Germinal center (tissue), 1 donor: ENCODE data around the gene ZNF292.
"Not testable (repeated sequence)": the region's sequence is repeated elsewhere in the genome, so short reads cannot be mapped to it uniquely, and the experiment has no call there.

Experiments
- DNase-seq: peaks from one replicate; pipeline ENCODE4 v3.0.0; 2012; ENCODE audit warnings: mixed read lengths, low spot score

ZNF292 gene

DNA sequence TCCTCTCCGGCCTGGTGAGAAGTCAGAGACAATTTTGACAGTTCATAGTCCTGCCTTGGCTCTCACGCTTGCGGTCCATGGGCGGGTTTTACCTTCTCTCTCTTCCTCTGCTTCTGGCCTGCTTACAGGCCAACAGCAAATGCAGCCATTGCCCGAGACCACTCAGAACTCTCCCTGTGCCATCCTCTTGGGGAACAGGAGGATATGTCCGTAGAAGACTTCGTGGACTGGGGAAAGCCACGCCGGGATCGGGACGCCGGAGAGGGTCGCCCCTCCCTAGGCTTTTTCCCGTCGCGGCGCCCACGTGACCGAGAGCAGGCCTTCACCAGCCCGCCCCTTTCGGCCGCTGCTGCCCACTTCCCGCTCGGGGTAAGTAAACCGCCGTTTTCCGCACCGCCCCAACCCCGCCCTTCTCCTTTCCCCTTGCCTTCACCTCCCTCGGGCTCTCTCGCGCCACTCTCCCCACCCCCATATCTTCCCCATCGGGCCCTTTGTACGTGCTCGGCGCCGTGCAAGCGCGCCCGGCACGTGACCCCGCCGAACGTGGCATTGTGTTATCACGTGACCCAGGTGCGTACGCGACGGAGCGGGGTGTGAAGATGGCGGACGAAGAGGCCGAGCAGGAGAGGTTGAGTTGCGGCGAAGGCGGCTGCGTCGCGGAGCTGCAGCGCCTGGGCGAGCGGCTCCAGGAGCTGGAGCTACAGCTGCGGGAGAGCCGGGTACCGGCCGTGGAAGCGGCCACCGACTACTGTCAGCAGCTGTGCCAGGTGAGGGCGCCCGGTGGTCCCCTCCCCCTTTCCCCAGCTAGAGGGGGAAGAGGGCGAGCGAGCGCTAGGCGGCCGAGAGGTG, at the start of gene ZNF292:
TSS of gene ZNF292 (plus strand) at position 573 of the 849 bp plus-strand sequence. CDS start at position 600, 27 bp downstream.
- DNase-seq: peak; percentile 92

DNA sequence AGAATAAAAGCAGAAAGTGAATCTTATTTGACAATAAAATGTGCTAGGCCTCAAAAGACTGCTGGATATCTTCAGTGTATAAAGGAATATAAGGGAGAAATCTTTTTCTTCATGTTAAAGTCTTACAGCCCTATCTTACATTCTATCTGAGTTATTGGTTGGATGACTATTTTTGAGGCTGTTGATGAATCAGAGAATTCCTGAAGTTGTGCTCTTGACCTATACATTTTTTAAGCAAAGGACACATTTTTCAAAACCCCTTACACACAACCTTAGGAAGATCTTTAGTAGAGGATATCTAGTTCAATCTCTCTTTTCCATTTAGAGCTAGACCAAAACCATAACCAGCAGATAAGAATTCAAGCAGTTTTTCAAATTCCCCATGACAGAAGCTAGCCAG, 49.5 kb upstream of the ZNF292 start:
- no peak for DNase-seq

DNA sequence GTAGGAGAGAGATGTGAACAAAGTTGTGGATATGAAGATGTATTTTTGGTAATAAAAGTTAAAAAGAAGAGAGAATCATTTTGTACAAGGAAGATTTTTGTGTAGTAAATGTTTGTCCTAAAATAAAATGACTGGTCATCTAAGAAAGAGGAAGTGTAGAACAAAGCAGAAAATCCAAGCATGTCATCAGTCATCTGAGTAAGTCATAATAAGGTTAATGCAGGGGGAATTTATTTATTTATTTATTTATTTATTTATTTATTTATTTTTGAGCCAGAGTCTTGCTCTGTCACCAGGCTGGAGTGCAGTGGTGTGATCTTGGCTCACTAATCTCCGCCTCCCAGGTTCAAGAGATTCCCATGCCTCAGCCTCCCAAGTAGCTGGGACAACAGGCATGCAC, 44.7 kb upstream of the ZNF292 start:
- no peak for DNase-seq

DNA sequence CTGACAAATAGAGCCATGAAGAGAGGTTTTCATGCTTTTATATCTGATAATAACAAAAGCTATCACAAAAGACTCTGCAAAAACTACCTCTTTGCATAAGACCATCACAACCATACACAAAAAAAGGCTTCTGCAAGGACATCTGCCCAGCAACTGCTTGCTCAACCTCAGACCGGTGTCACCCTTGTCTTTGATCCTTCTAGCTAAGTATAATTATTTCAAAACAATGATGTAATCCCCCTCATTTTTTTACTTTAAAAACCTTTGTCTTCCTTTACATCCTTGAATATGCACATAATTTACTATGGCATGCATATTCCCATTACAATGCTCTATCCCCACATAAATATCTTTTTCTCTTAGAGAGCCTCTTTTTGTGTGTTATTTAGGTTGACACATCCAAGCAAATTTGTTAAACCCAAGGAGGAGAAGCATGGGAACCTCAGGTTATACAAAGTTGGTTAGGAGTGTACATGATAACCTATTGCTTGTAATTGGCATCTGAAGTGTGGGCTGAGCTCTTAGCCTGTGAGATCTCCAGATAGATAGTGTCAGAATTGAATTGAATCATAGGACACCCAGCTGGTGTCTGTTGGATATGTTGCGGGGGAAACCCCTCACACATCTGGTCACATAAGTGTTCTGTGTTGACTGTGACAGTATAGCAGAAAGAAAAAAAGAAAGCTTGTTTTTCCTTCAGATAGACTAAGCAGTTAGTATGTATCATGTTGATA, 39.8 kb upstream of the ZNF292 start:
- DNase-seq: peak; percentile 30

DNA sequence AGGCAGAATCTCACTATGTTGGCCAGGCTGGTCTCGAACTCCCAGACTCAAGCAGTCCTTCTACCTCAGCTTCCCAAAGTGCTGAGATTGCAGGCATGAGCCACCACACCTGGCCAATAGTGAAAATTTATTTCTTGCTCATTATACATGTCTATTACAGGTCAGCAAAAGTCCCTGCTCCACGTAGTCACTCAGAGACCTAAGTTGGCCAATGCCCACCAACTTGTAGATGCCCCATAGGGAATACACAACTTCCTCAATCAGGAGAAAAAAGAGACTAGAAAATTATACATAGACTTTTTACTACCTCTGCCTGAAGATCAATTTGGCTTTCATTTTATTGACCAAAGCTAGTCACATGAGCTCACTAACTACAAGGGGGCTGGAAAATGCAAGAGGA, 38.4 kb upstream of the ZNF292 start:
- DNase-seq: peak; percentile 45

DNA sequence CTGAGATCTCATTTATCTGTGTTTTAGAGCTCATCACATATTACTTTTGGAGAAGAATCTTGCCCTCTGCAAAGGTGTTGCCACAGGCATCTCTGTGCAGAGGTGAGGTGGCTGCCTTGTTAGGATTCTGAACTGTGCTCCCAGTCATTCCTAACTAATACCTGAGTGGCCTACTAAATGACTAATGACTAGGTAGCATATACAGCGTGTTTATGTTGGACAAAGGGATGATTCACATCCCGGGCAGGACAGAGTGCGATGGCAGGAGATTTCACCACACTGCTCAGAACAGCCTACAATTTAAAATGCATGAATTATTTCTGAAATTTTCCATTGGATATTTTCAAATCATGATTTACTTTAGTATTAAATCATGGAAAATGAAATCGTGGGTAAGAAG, 37.3 kb upstream of the ZNF292 start:
- DNase-seq: no peak

DNA sequence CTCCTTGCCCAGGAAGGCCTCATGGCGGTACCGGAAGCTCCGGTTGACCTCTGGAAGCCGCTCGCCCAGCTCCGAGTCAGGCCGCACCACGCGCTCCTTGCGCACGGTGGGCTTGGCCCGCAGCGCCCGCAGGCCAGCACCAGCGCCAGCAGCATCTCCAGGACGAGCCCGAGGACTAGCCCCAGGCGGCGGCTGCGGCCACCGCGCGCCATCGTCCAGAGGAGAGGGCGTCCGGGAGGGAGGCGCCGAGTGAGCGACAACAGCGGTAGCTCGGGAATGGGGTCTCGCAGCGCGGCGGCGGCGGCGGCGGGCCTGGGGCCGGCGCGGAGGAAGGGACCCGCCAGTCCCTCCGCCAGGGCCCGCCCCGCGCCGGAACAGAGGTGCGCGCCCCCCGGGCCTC, 32.9 kb upstream of the ZNF292 start:
- no peak for DNase-seq

DNA sequence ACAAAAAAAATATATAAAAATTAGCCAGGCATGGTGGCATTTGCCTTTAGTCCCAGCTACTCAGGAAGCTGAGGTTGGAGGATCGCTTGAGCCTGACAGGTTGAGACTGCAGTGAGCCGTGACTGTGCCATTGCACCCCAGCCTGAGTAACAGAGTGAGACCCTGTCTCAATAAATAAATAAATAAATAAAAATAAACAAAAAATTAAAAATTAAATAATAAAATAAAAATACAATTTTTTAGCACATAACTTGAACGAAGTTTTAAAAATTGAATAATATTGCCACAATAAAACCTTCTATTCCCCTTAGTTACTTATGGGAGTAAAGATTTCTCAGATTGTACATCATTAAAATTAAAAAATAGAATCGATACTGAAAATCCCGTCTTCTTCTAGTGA, 31.3 kb upstream of the ZNF292 start:
- no peak for DNase-seq

DNA sequence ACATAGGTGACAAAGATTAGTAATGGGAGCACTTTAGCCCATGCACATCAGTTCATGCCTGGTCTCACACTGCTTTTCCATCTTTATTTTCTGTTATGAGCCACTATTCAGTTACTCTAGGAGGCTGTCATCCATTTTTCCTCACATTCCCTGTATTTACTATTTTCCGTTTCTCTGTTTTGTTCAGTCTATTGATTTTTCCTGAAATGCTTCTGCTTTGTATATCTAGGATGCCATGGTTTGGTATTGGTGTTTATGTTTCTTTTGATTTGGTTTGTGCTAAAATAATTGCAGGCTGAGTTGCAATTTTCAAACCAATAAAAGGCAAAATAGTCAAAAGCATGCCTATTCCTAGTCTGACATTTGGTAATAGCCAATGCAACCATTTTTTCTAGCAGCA, 28.9 kb upstream of the ZNF292 start:
- DNase-seq: no peak

DNA sequence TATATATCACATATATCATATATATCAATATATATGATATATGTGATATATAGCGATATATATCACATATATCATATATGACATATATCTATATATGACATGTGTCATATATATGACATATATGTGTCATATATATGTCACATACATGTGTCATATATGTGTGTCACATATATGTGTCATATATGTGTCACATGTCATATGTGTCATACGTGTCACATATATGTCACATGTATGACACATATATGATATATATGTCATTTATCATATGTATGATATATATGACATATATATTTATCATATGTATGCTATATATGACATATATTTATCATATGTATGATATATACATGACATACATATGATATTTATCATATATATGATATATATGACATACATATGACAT, 27.6 kb upstream of the ZNF292 start:
- no peak for DNase-seq

DNA sequence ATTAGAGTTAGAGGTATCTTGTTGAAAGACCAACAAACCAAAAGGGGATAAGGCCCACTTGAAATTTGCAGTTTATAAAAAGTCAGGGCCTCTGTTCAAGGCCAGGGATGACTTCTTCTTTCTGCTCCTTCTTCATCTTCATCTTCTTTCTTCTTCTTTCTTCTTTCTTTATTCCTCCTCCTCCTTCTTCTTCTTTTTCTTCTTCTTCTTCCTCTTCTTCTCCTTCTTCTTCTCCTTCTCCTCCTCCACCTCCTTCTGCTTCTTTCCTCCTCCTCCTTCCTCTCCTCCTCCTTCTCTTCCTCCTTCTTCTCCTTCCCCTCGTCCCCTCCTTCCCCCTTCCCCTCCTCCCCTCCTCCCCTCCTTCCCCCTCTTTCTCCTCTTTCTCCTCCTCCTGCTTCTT, 18.4 kb upstream of the ZNF292 start:
- no peak for DNase-seq

DNA sequence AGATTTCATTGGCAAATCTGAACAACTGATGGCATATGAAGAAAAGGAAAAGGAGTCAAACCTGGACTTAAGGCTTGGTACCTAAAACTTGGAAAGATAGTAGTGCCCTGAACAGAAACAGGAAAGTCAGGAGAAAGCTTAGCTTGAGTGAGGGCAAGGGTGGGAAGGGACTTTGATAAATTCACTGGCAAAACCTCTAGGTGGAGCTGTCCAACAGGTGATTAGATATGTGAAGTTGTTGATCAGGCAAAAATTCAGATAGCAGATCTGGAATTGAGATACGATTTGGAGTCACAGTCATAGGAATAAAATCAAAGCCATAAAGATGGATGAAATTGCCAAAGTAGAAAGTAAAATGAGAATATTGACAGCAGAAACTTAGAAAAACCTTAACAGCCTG, 16.1 kb upstream of the ZNF292 start:
- DNase-seq: peak; percentile 67

DNA sequence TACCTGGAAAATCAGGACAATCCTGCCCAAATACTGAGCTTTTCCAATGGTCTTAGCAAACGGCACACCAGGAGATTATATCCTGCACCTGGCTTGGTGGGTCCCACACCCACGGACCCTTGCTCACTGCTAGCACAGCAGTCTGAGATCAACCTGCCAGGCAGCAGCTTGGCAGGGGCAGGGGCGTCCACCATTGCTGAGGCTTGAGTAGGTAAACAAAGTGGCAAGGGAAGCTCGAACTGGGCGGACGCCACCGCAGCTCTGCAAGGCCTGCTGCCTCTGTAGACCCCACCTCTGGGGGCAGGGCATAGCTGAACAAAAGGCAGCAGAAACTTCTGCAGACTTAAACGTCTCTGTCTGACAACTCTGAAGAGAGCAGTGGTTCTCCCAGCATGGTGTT, 15.4 kb upstream of the ZNF292 start:
- not testable (repeated sequence) for DNase-seq

DNA sequence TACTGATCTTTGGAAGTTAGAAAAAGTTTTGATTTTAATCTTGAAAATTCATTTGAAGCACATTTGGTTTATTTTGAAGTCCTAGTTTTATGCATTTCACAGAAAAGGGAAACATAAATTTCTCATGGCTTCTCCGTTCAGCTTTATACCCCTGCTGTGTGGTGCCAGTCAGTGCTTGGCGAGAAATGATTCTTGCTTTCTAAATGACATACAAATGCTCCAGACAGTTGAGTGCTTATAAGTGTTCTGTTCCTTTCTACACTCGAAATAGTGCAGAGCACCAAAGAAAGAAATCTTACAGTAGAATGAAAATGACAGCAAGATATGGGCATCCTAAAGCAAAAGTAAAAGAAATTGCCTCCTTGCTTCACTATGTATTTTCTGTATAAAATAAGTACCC, 9.0 kb upstream of the ZNF292 start:
- no peak for DNase-seq

DNA sequence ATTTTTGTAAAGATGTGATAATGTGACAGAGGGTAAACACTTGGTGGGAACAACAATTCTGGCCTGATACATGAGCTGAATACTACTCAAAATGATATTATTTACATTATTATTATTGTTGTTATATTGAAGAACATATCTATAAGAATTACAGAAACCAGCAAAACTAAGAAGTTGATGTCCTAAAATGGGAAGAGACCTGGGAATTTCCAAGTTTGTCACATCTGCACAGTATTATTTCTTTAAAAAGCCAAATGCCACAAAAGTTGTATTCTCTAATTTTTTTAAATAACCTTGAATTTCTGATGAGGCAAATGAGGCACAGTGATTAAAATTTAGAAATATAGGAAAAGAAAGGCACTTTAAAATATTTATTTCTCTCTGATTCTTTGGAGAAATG, 5.0 kb upstream of the ZNF292 start:
- DNase-seq: no peak

DNA sequence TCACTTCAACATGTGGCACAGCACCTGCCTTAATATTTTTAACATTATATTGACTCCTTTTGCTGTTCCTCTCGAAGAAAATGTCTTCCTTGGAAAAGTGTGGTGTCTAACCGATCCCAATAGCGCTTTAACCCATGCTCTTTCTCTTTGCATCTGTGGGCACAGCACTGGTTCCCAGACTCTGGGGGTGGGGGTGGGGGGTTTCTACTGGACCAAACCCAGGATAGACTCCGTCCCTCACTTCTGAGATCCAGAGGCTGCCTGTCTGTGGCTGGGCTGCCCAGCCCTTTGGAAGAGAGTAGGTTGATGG, 3.9 kb upstream of the ZNF292 start:
- no peak for DNase-seq

DNA sequence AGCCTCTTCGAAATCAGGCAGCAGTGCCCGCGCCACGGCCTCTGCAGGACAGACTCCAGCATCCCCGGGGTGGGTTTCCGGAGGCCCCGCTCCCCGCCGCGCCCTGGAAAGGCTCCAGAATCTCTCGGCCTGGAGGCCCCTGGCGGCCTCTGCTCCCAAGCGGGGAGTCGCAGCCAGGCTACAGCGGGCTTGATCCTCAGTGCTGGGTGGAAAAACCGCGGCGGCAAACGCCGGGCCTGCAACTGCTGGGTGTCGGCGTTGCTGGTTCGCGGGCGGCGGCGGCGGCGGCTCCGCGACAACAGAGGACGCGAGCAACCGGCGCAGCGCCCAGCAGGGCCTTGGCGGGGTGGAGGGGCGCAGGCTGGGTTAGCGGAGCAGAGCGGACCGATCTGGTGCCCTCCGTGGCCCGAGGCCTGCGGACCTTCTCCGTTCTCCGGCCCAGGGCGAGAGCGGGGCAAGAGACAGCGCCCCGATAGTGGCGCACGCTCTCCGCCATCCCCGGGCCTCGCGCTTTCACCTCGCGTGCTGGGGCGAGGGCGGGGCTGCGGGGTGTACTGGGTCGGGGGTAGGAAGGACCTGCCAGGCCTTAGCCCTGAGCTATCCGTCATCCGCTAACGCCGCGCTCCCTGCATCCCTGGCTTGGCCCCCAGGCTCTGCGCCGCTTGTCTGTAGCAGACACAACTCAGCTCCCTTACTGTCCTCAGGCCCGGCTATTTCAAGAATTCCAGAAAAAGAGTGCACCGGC, 3.4 kb upstream of the ZNF292 start:
- DNase-seq: peak; percentile 57

DNA sequence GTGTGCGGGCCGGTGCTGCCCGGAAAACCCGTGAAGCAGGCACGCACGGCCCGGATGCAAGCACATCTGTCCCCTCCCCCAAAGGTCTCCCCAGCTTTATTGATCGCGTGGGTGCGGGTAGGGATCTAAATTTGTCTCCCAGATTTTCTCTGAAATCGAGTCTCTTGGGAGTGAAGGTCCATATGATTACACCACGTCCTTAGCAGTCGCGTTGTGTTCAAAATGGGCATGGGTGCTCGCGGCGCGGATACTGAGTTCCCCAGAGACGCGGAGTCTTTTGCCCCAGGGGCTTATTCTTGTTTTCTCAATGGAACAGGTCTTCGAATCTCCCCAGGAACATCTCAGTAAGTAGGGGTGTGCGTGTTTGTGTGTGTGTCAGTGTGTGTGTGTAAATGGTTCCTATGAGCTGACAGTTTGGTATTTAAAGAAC, 2.8 kb upstream of the ZNF292 start:
- no peak for DNase-seq

DNA sequence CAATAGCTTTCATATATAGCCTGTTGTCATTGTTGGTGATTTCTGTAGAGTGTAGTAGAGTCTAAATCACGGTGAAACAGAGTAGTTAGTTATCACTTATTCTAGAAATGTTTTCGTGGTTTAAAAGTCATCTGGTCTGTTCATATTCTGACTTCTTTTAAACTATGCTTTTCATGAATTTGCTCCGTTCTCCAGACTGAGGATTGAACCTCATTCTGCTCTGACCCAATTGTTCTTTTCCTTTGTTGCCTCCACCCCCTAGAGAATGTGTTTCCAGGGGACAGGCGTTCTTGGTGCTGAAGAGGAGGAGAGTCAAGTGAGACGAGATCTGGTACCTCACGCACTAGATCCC, 748 bp upstream of the ZNF292 start:
- no peak for DNase-seq

DNA sequence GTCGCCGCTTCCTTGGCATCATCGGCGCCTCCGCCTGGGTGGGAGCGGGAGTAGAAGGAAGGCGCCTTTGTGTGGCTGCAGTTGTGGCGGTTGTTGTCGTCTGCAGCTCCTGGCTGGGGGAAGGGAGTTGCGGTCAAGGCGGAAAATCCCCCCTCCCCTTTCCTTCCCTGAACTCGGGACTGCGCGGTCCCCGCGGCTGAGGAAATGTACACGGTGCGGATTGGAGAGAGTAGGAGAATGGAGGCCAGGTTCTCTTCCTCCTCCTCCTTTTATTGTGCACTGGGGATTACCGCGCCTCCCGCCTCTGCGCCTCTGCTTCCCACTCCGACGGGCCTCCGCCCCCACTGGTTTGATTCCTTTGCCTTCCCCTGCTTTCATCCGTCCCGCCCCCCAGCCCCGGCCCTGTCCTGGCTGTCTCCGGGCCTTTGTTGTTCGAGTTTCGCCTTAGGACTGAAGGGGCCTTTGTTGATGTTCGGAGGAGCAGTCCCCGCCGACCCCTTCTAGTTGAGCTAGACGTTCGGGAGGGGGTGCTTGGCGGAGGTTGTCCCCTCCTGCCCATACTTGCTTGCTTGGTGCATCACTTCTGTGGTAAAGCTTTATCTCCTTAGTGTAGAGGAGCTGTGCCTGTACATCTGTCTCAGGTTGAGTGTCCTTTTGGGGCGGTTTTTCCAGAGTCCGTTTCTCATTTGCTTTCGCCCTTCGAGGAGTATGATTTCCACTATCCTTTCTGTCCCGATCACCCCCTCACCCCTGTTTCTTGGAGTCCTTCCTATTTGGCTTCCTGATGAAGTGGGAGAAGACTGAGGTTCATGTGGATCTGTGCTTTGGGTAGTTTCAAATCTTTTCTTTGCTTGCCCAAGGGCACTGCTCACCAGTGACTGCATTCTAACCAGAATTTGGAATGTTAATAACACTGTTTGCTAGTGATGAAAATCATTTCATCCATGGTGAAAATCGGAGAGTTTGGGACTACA, 764 bp downstream of the ZNF292 start:
- peak; percentile 28 for DNase-seq

DNA sequence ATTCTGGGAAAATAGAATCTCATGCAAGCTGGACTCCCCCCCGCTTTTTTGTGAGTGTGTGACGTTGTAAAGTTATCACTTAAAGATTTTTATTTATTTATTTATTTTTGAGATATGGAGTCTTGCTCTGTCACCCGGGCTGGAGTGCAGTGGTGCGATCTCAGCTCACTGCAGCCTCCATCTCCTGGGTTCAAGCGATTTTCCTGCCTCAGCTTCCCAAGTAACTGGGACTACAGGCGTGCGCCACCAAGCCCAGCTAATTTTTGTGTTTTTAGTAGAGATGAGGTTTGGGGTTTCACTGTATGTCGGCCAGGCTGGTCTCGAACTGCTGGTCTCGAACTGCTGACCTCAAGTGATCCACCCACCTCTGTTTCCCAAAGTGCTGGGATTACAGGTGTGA, 2.2 kb downstream of the ZNF292 start:
- not testable (repeated sequence) for DNase-seq

DNA sequence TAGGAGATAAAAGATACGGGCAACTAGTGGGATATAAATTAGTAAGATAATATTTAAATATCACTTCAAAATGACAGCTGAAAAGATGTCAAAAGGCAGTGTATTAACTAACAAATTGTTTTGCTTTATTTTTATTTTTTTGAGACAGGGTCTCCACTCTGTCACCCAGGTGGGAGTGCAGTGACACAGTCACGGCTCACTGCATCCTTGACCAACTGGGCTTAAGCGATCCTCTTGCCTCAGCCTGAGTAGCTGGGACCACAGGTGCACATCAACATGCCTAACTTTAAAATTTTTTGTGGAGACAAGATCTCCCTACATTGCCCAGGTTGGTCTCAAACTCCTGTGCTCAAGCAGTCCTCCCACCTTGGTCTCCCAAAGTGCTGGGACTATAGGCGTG, 5.9 kb downstream of the ZNF292 start:
- no peak for DNase-seq
